HepG2 (cell line): ENCODE measurements around the gene DCAF6. TPM values are rescaled to one million over a fixed set of nuclear protein-coding genes. Genes with fewer than 3 reads are reported as not detected.

Experiments
- ATAC-seq: fragments of 200-7000 bp; cut with Tn5 transposase; 3 replicates; pipeline ENCODE4 v1.9.1; 2020; ENCODE audit warnings: mild to moderate bottlenecking, moderate library complexity
- BruUV-seq: library from RNA; stranded (reverse); fragments of 400-500 nt; replicated peaks from 2 replicates; lab custom pipeline; 2021; lab: Mats Ljungman, UMichigan
- CTCF ChIA-PET: fragments of 300-600 bp; formaldehyde crosslinking; extraction: SDS; loops from one replicate; lab custom pipeline; 2021; ENCODE audit warnings: low total read pairs, inconsistent platforms, low intra/inter-chr PET ratio; lab: Yijun Ruan, JAX
- POLR2A ChIA-PET: fragments of 350-600 bp; sonication (Branson Sonifier 250); formaldehyde crosslinking; loops from one replicate; lab custom pipeline; 2020; ENCODE audit warnings: antibody characterized with exemption, inconsistent platforms; lab: Yijun Ruan, JAX
- DNase-seq: peaks from one replicate; pipeline ENCODE4 v3.0.0-alpha.2; 2015; ENCODE audit warnings: low spot score
- FAIRE-seq: peaks from 3 replicates; lab custom pipeline; 2011; peaks lifted over from hg19 to GRCh38; lab: Jason Lieb, UNC
- H2AFZ ChIP-seq: one replicate; pipeline ENCODE4 v1.6.1; 2011; ENCODE audit warnings: low read length, inconsistent platforms
- H3K27ac ChIP-seq: fragments of 300-600 bp; 3 replicates; pipeline ENCODE4 v1.8.0; 2011; ENCODE audit warnings: mixed run types, mild to moderate bottlenecking, mixed read lengths, low read length, inconsistent platforms; ENCODE audit not compliant: insufficient read depth; ENCODE audit errors: extremely low read length
- H3K27me3 ChIP-seq, 2 experiments: fragments of 200-600 bp in 1 of 2; 2 replicates in 1 of 2; 3 replicates in 1 of 2; pipeline versions ENCODE4 v1.6.0 to v1.8.0; 2011; ENCODE audit warnings: low read length in 2 of 2, mild to moderate bottlenecking in 2 of 2, moderate library complexity in 2 of 2, inconsistent platforms in 1 of 2; ENCODE audit not compliant: insufficient read depth in 2 of 2, control insufficient read depth in 1 of 2
- H3K36me3 ChIP-seq, 2 experiments: fragments of 200-600 bp in 1 of 2; replicated peaks in 1 of 2; 2 replicates in 1 of 2; 3 replicates in 1 of 2; pipeline versions ENCODE4 v1.5.1 to v1.8.0; 2011; ENCODE audit warnings: low read length in 2 of 2, inconsistent platforms in 1 of 2; ENCODE audit not compliant: insufficient read depth in 2 of 2, control insufficient read depth in 1 of 2
- H3K4me1 ChIP-seq: 2 replicates; pipeline ENCODE4 v1.5.1; 2012; ENCODE audit warnings: low read length, inconsistent platforms; ENCODE audit not compliant: insufficient read depth
- H3K4me2 ChIP-seq: 2 replicates; pipeline ENCODE4 v1.6.0; 2011; ENCODE audit warnings: low read depth, low read length, inconsistent platforms
- H3K4me3 ChIP-seq, 3 experiments: fragments of 200-600 bp in 1 of 3; sonication (generic), shearing (Covaris generic) in 1 of 3; replicated peaks in 1 of 3; 2 replicates each; pipeline ENCODE4 v1.5.1; 2011 to 2016; ENCODE audit warnings: low read length in 3 of 3, inconsistent platforms in 2 of 3, low read depth in 2 of 3, mild to moderate bottlenecking in 2 of 3, control low read depth in 1 of 3, mixed read lengths in 1 of 3; ENCODE audit not compliant: insufficient read depth in 1 of 3
- H3K79me2 ChIP-seq: one replicate; pipeline ENCODE4 v1.6.1; 2011; ENCODE audit warnings: low read length, inconsistent platforms; ENCODE audit not compliant: insufficient read depth
- H3K9ac ChIP-seq: 2 replicates; pipeline ENCODE4 v1.6.0; 2011; ENCODE audit warnings: mild to moderate bottlenecking, low read depth, low read length, inconsistent platforms; ENCODE audit not compliant: insufficient read depth
- H3K9me3 ChIP-seq: 2 replicates; pipeline ENCODE4 v1.5.1; 2012; ENCODE audit warnings: mild to moderate bottlenecking, low read length
- H4K20me1 ChIP-seq: 2 replicates; pipeline ENCODE4 v1.6.0; 2011; ENCODE audit warnings: inconsistent platforms, mild to moderate bottlenecking, low read length, moderate library complexity; ENCODE audit not compliant: insufficient read depth
- ARID5B ChIP-seq: IDR thresholded peaks from 2 replicates; pipeline ENCODE4 v1.4.0; 2020; ENCODE audit warnings: mild to moderate bottlenecking, missing genetic modification reagents
- FOSL2 ChIP-seq: sonication (generic); formaldehyde crosslinking; IDR thresholded peaks from 2 replicates; pipeline ENCODE4 v1.4.0; 2020; ENCODE audit warnings: missing genetic modification reagents
- FOXP4 ChIP-seq: sonication (generic); formaldehyde crosslinking; IDR thresholded peaks from 2 replicates; pipeline ENCODE4 v1.4.0; 2020; ENCODE audit warnings: missing genetic modification reagents
- NFAT5 ChIP-seq: sonication (generic); formaldehyde crosslinking; IDR thresholded peaks from 2 replicates; pipeline ENCODE4 v1.4.0; 2020; ENCODE audit warnings: missing genetic modification reagents
- NFRKB ChIP-seq: fragments of 450-650 bp; IDR thresholded peaks from 2 replicates; pipeline ENCODE4 v1.6.1; 2017
- PAF1 ChIP-seq: IDR thresholded peaks from 2 replicates; pipeline ENCODE4 v1.6.1; 2016; ENCODE audit warnings: missing genetic modification reagents, missing compliant biosample characterization
- PCBP1 ChIP-seq: fragments of 200-400 bp; formaldehyde crosslinking; IDR thresholded peaks from 2 replicates; pipeline ENCODE4 v1.6.1; 2017; ENCODE audit warnings: mild to moderate bottlenecking, low read depth, low read length, borderline replicate concordance
- ZNF329 ChIP-seq: sonication (generic); formaldehyde crosslinking; IDR thresholded peaks from 2 replicates; pipeline ENCODE4 v1.9.0; 2021; ENCODE audit warnings: low read depth, mild to moderate bottlenecking, missing genetic modification reagents
- ZSCAN21 ChIP-seq: sonication (generic); formaldehyde crosslinking; IDR thresholded peaks from 2 replicates; pipeline ENCODE4 v1.8.0; 2022; ENCODE audit warnings: mild to moderate bottlenecking, missing genetic modification reagents, moderate library complexity, borderline replicate concordance
- WGBS: methylation state at CpG from one replicate; pipeline ENCODE4 v1.1.6; 2017; ENCODE audit warnings: low lambda C conversion rate; 5-methylcytosine and 5-hydroxymethylcytosine counted together
- in situ Hi-C: cut with HindIII; loops from 2 replicates; pipeline ENCODE4 v1.10.0; 2017; ENCODE audit warnings: low pct_unique_long_range_greater_than_20kb; ENCODE audit not compliant: extremely low pct_ligation_motif_present
- intact Hi-C: fragments of 100-400 bp; cut with micrococcal nuclease; formaldehyde crosslinking; loops from one replicate; pipeline ENCODE4 v1.10.0; 2022; ENCODE audit not compliant: unreplicated experiment
- polyA plus RNA-seq, 8 experiments: library from polyadenylated mRNA; depleted of rRNA in 3 of 8; stranded (reverse) in 7 of 8; unstranded in 1 of 8; fragments of >200 nt; fragmentation: Illumina TruSeq in 4 of 8; extraction: Trizol in 4 of 8; gene quantifications; 2 replicates each; pipeline versions ENCODE4 v1.2.1 to v1.2.3, GENCODE V29; 2011 to 2016; ENCODE audit warnings: low read depth in 4 of 8, missing spikeins in 1 of 8, mixed read lengths in 1 of 8; ENCODE audit not compliant: insufficient read depth in 1 of 8
- total RNA-seq, 5 experiments: library from RNA; depleted of rRNA; stranded (reverse); fragments of >200 nt; fragmentation: Illumina TruSeq; extraction: Trizol; gene quantifications; 2 replicates each; pipeline ENCODE4 v1.2.3, GENCODE V29; 2016; ENCODE audit warnings: low read depth in 1 of 5

The DCAF6 gene
- total and polyA plus RNA-seq, 2 of the 13 experiments (the other 11 are each of a cell fraction or from before 2014, with no cell fraction given), result 24.7 to 33.7 TPM

GRCh38 chr1:168053681-168054080, 117.2 kb downstream of the DCAF6 start:
- Histone ChIP-seq H3K79me2 (no peaks in the 10 kb centered on the region), H2AFZ (no peak overlapping the region), H4K20me1 (no peaks in the 10 kb centered on the region), H3K9me3 (no peaks in the 10 kb centered on the region), H3K27ac (no peak overlapping the region), H3K36me3 (peaks cover 2 to 24% of the 10 kb centered on the region in 2 experiments; a peak in 4 of 5 replicates), H3K9ac (no peak overlapping the region), H3K4me2 (no peak overlapping the region), H3K4me1 (no peaks in the 10 kb centered on the region), H3K27me3 (no peaks in the 10 kb centered on the region), H3K4me3 (no peak overlapping the region)
- TF ChIP-seq ZNF329 (CRISPR knock-in tag), result no peak
- no peak for TF ChIP-seq FOXP4 (CRISPR knock-in tag)
- TF ChIP-seq PCBP1, result no peak
- TF ChIP-seq NFRKB, result no peak
- no peak for TF ChIP-seq ARID5B (CRISPR knock-in tag)
- TF ChIP-seq ZSCAN21 (CRISPR knock-in tag), result no peak
- no peak for TF ChIP-seq FOSL2 (CRISPR knock-in tag)
- TF ChIP-seq NFAT5 (CRISPR knock-in tag), result no peak
- TF ChIP-seq PAF1 (CRISPR knock-in tag), result no peak
- ChIA-PET CTCF (no interaction called here), POLR2A (no interaction called here)
- in situ Hi-C loops, result no loop called here
- BruUV-seq, result no TSS peak
- ATAC-seq (no peak), FAIRE-seq (no peak), DNase-seq (no peak)
- intact Hi-C loops, result no loop called here
- WGBS, result 88% methylated on average over 2 of the region's 2 CpGs
